WTC11 (cell line): ENCODE measurements around the gene PHTF1. TPM values are rescaled to one million over a fixed set of nuclear protein-coding genes. Genes with fewer than 3 reads are reported as not detected.

Experiments used
- ATAC-seq: fragments of 200-7000 bp; cut with Tn5 transposase; 2 replicates; pipeline ENCODE4 v1.10.0; 2021; ENCODE audit warnings: mild to moderate bottlenecking, moderate library complexity
- CTCF ChIA-PET: fragments of 300-600 bp; sonication (Branson Sonifier 250); formaldehyde crosslinking; loops from one replicate; lab custom pipeline; 2021; ENCODE audit warnings: antibody characterized with exemption; lab: Charles Lee
- POLR2A ChIA-PET: fragments of 350-600 bp; sonication (Branson Sonifier 250); formaldehyde crosslinking; loops from one replicate; lab custom pipeline; 2021; ENCODE audit warnings: antibody characterized with exemption; lab: Charles Lee
- DNase-seq: peaks from one replicate; pipeline ENCODE4 v3.0.0; 2021; ENCODE audit warnings: low spot score
- H3K27ac Mint-ChIP-seq: 2 replicates; pipeline ENCODE4 v1.8.0; 2021; ENCODE audit warnings: mixed read lengths
- H3K27me3 Mint-ChIP-seq: 2 replicates; pipeline ENCODE4 v1.8.0; 2021; ENCODE audit warnings: low read depth, mild to moderate bottlenecking, moderate library complexity, mixed read lengths
- H3K36me3 Mint-ChIP-seq: 2 replicates; pipeline ENCODE4 v1.8.0; 2021; ENCODE audit warnings: mixed read lengths
- H3K4me1 Mint-ChIP-seq: 2 replicates; pipeline ENCODE4 v1.8.0; 2022; ENCODE audit warnings: mixed read lengths
- H3K4me3 Mint-ChIP-seq: 2 replicates; pipeline ENCODE4 v1.8.0; 2021; ENCODE audit warnings: mild to moderate bottlenecking, moderate library complexity, mixed read lengths
- H3K9me3 Mint-ChIP-seq: 2 replicates; pipeline ENCODE4 v1.8.0; 2021; ENCODE audit warnings: mixed read lengths
- ATF2 ChIP-seq: sonication (generic); formaldehyde crosslinking; IDR thresholded peaks from 2 replicates; pipeline ENCODE4 v1.8.1; 2022; ENCODE audit warnings: low read depth, missing genetic modification reagents, borderline replicate concordance
- E2F1 ChIP-seq: sonication (generic); formaldehyde crosslinking; IDR thresholded peaks from 2 replicates; pipeline ENCODE4 v1.8.0; 2022; ENCODE audit warnings: mild to moderate bottlenecking, missing genetic modification reagents
- FOXP4 ChIP-seq: sonication (generic); formaldehyde crosslinking; IDR thresholded peaks from 2 replicates; pipeline ENCODE4 v1.8.0; 2022; ENCODE audit warnings: mild to moderate bottlenecking, missing genetic modification reagents
- ZNF138 ChIP-seq: sonication (generic); formaldehyde crosslinking; conservative IDR thresholded peaks from 2 replicates; pipeline ENCODE4 v1.8.1; 2022; ENCODE audit warnings: mild to moderate bottlenecking, moderate library complexity, missing genetic modification reagents
- ZNF232 ChIP-seq: sonication (generic); formaldehyde crosslinking; IDR thresholded peaks from 2 replicates; pipeline ENCODE4 v1.8.0; 2022; ENCODE audit warnings: mild to moderate bottlenecking, missing genetic modification reagents
- ZNF416 ChIP-seq: fragments of 250-450 bp; sonication (Bioruptor Pico); IDR thresholded peaks from 2 replicates; pipeline ENCODE4 v1.9.0; 2021; ENCODE audit warnings: mild to moderate bottlenecking, inconsistent platforms
- total RNA-seq: library from RNA; stranded (reverse); gene quantifications from 3 replicates; pipeline ENCODE4 v1.2.3, GENCODE V29; 2021
- TF ChIP-seq, protein P1 (sequence below): sonication (generic); formaldehyde crosslinking; IDR thresholded peaks from 2 replicates; pipeline ENCODE4 v1.8.0; 2022; ENCODE audit warnings: missing genetic modification reagents
- TF ChIP-seq, protein P2 (sequence below): fragments of 250-450 bp; sonication (Bioruptor Pico); IDR thresholded peaks from 2 replicates; pipeline ENCODE4 v1.8.0; 2021; ENCODE audit warnings: mild to moderate bottlenecking

PHTF1 gene
- total RNA-seq, 1 experiment from 2014 or later: 28.7 TPM

DNA sequence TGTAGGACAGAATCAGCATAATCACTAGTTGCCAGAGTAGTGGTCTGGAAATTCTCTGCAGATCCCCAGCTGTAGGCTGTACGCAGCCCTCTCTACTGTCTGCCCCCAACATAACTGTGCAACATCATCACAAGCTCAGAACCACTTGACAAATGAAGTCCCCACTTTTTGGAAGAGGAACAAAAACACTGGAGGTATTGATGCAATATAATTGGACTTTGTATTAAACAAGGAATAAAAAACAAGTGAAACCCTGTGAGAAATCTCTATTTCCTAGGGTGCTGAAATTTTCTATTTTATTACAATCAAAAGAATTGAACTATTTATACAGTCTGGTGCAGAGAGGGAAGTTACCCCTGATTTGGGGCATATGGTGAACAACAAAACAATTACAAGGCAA is 15.2 kb downstream of the PHTF1 start (continued):
- TF ChIP-seq, protein P1, sequence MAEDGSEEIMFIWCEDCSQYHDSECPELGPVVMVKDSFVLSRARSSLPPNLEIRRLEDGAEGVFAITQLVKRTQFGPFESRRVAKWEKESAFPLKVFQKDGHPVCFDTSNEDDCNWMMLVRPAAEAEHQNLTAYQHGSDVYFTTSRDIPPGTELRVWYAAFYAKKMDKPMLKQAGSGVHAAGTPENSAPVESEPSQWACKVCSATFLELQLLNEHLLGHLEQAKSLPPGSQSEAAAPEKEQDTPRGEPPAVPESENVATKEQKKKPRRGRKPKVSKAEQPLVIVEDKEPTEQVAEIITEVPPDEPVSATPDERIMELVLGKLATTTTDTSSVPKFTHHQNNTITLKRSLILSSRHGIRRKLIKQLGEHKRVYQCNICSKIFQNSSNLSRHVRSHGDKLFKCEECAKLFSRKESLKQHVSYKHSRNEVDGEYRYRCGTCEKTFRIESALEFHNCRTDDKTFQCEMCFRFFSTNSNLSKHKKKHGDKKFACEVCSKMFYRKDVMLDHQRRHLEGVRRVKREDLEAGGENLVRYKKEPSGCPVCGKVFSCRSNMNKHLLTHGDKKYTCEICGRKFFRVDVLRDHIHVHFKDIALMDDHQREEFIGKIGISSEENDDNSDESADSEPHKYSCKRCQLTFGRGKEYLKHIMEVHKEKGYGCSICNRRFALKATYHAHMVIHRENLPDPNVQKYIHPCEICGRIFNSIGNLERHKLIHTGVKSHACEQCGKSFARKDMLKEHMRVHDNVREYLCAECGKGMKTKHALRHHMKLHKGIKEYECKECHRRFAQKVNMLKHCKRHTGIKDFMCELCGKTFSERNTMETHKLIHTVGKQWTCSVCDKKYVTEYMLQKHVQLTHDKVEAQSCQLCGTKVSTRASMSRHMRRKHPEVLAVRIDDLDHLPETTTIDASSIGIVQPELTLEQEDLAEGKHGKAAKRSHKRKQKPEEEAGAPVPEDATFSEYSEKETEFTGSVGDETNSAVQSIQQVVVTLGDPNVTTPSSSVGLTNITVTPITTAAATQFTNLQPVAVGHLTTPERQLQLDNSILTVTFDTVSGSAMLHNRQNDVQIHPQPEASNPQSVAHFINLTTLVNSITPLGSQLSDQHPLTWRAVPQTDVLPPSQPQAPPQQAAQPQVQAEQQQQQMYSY: no peak
- TF ChIP-seq ATF2 (CRISPR knock-in tag) (no peak), ZNF232 (no peak), ZNF138 (no peak)

- TF ChIP-seq ZNF232: no peak
- TF ChIP-seq E2F1 (CRISPR knock-in tag): no peak
- no peak for TF ChIP-seq ZNF416 (CRISPR knock-in tag)
- TF ChIP-seq ZNF138: no peak
- no peak for TF ChIP-seq FOXP4 (CRISPR knock-in tag)
- TF ChIP-seq, protein P2, sequence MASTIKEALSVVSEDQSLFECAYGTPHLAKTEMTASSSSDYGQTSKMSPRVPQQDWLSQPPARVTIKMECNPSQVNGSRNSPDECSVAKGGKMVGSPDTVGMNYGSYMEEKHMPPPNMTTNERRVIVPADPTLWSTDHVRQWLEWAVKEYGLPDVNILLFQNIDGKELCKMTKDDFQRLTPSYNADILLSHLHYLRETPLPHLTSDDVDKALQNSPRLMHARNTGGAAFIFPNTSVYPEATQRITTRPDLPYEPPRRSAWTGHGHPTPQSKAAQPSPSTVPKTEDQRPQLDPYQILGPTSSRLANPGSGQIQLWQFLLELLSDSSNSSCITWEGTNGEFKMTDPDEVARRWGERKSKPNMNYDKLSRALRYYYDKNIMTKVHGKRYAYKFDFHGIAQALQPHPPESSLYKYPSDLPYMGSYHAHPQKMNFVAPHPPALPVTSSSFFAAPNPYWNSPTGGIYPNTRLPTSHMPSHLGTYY (CRISPR knock-in tag): no peak
- DNase-seq (no peak), ATAC-seq (no peak)
- CTCF ChIA-PET: no interaction called here
- Mint-ChIP-seq H3K27ac (no peak overlapping the region), H3K4me1 (no peaks in the 10 kb centered on the region), H3K27me3 (no peaks in the 10 kb centered on the region), H3K4me3 (no peak overlapping the region), H3K36me3 (peaks cover 20% of the 10 kb centered on the region), H3K9me3 (peaks cover 17% of the 10 kb centered on the region)
- POLR2A ChIA-PET: no interaction called here
These were observed 16.8 kb downstream of the PHTF1 start for GRCh38 chr1:113742515-113742914.

- DNase-seq (no peak), ATAC-seq (no peak)
- peaks cover 11% of the 10 kb centered on the region for H3K36me3 Mint-ChIP-seq
- ChIA-PET POLR2A (no interaction called here), CTCF (no interaction called here)
- H3K4me1 Mint-ChIP-seq: no peaks in the 10 kb centered on the region
- TF ChIP-seq, protein P2 (CRISPR knock-in tag): no peak
- H3K27ac Mint-ChIP-seq: no peak overlapping the region
- H3K27me3 Mint-ChIP-seq: no peaks in the 10 kb centered on the region
- no peaks in the 10 kb centered on the region for H3K9me3 Mint-ChIP-seq
- H3K4me3 Mint-ChIP-seq: no peak overlapping the region
These were observed 24.8 kb downstream of the PHTF1 start for GRCh38 chr1:113734357-113735055.
